CD4-positive, alpha-beta T cell (primary cell): ENCODE results near the gene AIF1. TPM values are rescaled to one million over a fixed set of nuclear protein-coding genes. Genes with fewer than 3 reads are reported as not detected.

ENCODE experiments used
- ATAC-seq: fragments of 200-7000 bp; cut with Tn5 transposase; one replicate; pipeline ENCODE4 v1.10.0; 2022; ENCODE audit warnings: mild to moderate bottlenecking; ENCODE audit not compliant: poor library complexity
- CTCF ChIA-PET: fragments of 350-600 bp; sonication (Branson Sonifier 250); formaldehyde crosslinking; loops from one replicate; lab custom pipeline; 2021; ENCODE audit warnings: antibody characterized with exemption, inconsistent platforms; lab: Charles Lee
- POLR2A ChIA-PET: fragments of 350-600 bp; sonication (Branson Sonifier 250); formaldehyde crosslinking; loops from one replicate; lab custom pipeline; 2021; ENCODE audit warnings: antibody characterized with exemption, inconsistent platforms; lab: Charles Lee
- DNase-seq, 14 experiments: peaks; one replicate each; pipeline ENCODE4 v3.0.0-alpha.2; 2013 to 2020; ENCODE audit warnings: mixed read lengths in 2 of 14
- H3K27ac ChIP-seq, 2 donors: one replicate each; pipeline versions ENCODE4 v1.5.1 to v1.7.0; 2013; ENCODE audit warnings: low read length in 2 of 2, low read depth in 1 of 2, mild to moderate bottlenecking in 1 of 2
- H3K27me3 ChIP-seq, 2 experiments: 1 replicate in 1 of 2; 2 replicates in 1 of 2; pipeline versions ENCODE4 v1.6.1 to v1.7.0; 2013; ENCODE audit warnings: low read length in 2 of 2, control low read depth in 1 of 2, mild to moderate bottlenecking in 1 of 2, moderate library complexity in 1 of 2; ENCODE audit not compliant: insufficient read depth in 2 of 2, control insufficient read depth in 1 of 2
- H3K36me3 ChIP-seq: one replicate; pipeline ENCODE4 v1.6.1; 2013; ENCODE audit warnings: low read length, control low read depth; ENCODE audit not compliant: insufficient read depth
- H3K4me1 ChIP-seq: one replicate; pipeline ENCODE4 v1.6.1; 2013; ENCODE audit warnings: low read length, control low read depth; ENCODE audit not compliant: insufficient read depth
- H3K4me3 ChIP-seq: one replicate; pipeline ENCODE4 v1.5.1; 2013; ENCODE audit warnings: mild to moderate bottlenecking, low read length, moderate library complexity
- H3K9me3 ChIP-seq, 2 experiments: 1 replicate in 1 of 2; 2 replicates in 1 of 2; pipeline versions ENCODE4 v1.6.1 to v1.7.0; 2013; ENCODE audit warnings: low read length in 2 of 2, mild to moderate bottlenecking in 2 of 2, control low read depth in 1 of 2, moderate library complexity in 1 of 2; ENCODE audit not compliant: control insufficient read depth in 1 of 2, insufficient read depth in 1 of 2
- H3K27ac Mint-ChIP-seq: one replicate; pipeline ENCODE4 v1.8.0; 2020; ENCODE audit warnings: mixed read lengths
- H3K27me3 Mint-ChIP-seq: one replicate; pipeline ENCODE4 v1.8.0; 2021; ENCODE audit warnings: mixed read lengths
- H3K36me3 Mint-ChIP-seq: one replicate; pipeline ENCODE4 v1.8.0; 2021; ENCODE audit warnings: low read depth, mixed read lengths
- H3K4me1 Mint-ChIP-seq: one replicate; pipeline ENCODE4 v1.8.0; 2021; ENCODE audit warnings: low read depth, mixed read lengths
- H3K4me3 Mint-ChIP-seq: one replicate; pipeline ENCODE4 v1.8.0; 2020; ENCODE audit warnings: mild to moderate bottlenecking, mixed read lengths
- H3K9me3 Mint-ChIP-seq: one replicate; pipeline ENCODE4 v1.8.0; 2020; ENCODE audit warnings: mixed read lengths
- intact Hi-C, 2 experiments: fragments of 100-400 bp; cut with DNase I in 1 of 2; cut with micrococcal nuclease in 1 of 2; formaldehyde crosslinking; loops; one replicate each; pipeline versions ENCODE4 v1.15.1 to v1.9.0; 2023 to 2025; cut with DNase I, micrococcal nuclease
- total RNA-seq, 174 experiments: library from RNA in 2 of 174; stranded (reverse) in 2 of 174; gene quantifications; one replicate each; pipeline ENCODE4 v1.2.3 and lab custom pipeline; 2021 to 2026
- TF ChIP-seq, protein P1 (sequence below): fragments of 200-600 bp; IDR thresholded peaks from one replicate; pipeline ENCODE4 v1.8.0; 2022; ENCODE audit warnings: antibody characterized with exemption, mild to moderate bottlenecking

AIF1 gene
- total RNA-seq, 2 experiments from 2014 or later = 31.8 to 35.5 TPM

- intact Hi-C loops = no loop called here
- peak overlapping the region; percentile 80 for H3K4me3 ChIP-seq
- peaks cover 61% of the 10 kb centered on the region for H3K4me1 ChIP-seq
- H3K27ac ChIP-seq = peak overlapping the region; percentile 70 to 71
- POLR2A ChIA-PET = interaction anchor here (0.6 to 2.0 kb wide), 2 partner anchors 19 to 1403 kb away, joined by 3 to 5 read pairs; no protein-coding TSS in a partner anchor
- DNase-seq (no peak), ATAC-seq (no peak)
- Mint-ChIP-seq H3K36me3 (peaks cover 55% of the 10 kb centered on the region), H3K27ac (peak overlapping the region; percentile 94), H3K4me1 (peaks cover 68% of the 10 kb centered on the region), H3K4me3 (peak overlapping the region; percentile 95), H3K9me3 (no peaks in the 10 kb centered on the region), H3K27me3 (no peaks in the 10 kb centered on the region)
- CTCF ChIA-PET = interaction anchor here (2.7 kb wide), 1 partner anchor 7 kb away, joined by 9 read pairs; the partner anchor contains the start of gene BAG6
- no peaks in the 10 kb centered on the region for H3K27me3 ChIP-seq
- H3K9me3 ChIP-seq = no peaks in the 10 kb centered on the region
- H3K36me3 ChIP-seq = peaks cover 47% of the 10 kb centered on the region
- TF ChIP-seq, protein P1, sequence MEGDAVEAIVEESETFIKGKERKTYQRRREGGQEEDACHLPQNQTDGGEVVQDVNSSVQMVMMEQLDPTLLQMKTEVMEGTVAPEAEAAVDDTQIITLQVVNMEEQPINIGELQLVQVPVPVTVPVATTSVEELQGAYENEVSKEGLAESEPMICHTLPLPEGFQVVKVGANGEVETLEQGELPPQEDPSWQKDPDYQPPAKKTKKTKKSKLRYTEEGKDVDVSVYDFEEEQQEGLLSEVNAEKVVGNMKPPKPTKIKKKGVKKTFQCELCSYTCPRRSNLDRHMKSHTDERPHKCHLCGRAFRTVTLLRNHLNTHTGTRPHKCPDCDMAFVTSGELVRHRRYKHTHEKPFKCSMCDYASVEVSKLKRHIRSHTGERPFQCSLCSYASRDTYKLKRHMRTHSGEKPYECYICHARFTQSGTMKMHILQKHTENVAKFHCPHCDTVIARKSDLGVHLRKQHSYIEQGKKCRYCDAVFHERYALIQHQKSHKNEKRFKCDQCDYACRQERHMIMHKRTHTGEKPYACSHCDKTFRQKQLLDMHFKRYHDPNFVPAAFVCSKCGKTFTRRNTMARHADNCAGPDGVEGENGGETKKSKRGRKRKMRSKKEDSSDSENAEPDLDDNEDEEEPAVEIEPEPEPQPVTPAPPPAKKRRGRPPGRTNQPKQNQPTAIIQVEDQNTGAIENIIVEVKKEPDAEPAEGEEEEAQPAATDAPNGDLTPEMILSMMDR = no peak
Observed at GRCh38 chr6:31658983-31659648, 44.1 kb downstream of the AIF1 start.

GRCh38 chr6:31659649-31660380, 44.8 kb downstream of the AIF1 start:
- DNase-seq = peak in 4 of 14 experiments; percentile 35 to 52 (median 48)
- Mint-ChIP-seq H3K9me3 (no peaks in the 10 kb centered on the region), H3K27ac (peak overlapping the region; percentile 94), H3K4me3 (peak overlapping the region; percentile 95), H3K4me1 (peaks cover 75% of the 10 kb centered on the region), H3K27me3 (no peaks in the 10 kb centered on the region), H3K36me3 (peaks cover 61% of the 10 kb centered on the region)
- Histone ChIP-seq H3K27me3 (no peaks in the 10 kb centered on the region), H3K4me3 (peak overlapping the region; percentile 80), H3K36me3 (peaks cover 48% of the 10 kb centered on the region), H3K4me1 (peaks cover 67% of the 10 kb centered on the region), H3K9me3 (no peaks in the 10 kb centered on the region), H3K27ac (peak overlapping the region; percentile 70 to 71)
- TF ChIP-seq, protein P1 = no peak
- intact Hi-C loops = loop anchor here (1.0 to 10.0 kb wide), 5 partner anchors 8 to 1545 kb away; partner anchors contain the start of genes BAG6 (in 2 of the 2), ABCF1 (in 1 of the 2), GPSM3 (in 1 of the 2) and HSD17B8 (in 1 of the 2)
- ChIA-PET POLR2A (interaction anchor here (0.6 to 7.9 kb wide), 12 partner anchors 6 to 1403 kb away, joined by 3 to 250 read pairs (median 5); partner anchors contain the start of genes ABHD16A, APOM, ATP6V1G2 and BAG6), CTCF (interaction anchor here (0.9 to 2.7 kb wide), 2 partner anchors 7 to 30 kb away, joined by 3 to 9 read pairs; partner anchors contain the start of gene BAG6)
- peak; percentile 54 for ATAC-seq
